IMR-90 (cell line): ENCODE data around the gene DPEP2NB. TPM values are rescaled to one million over a fixed set of nuclear protein-coding genes. Genes with fewer than 3 reads are reported as not detected.

Experiments
- ATAC-seq: fragments of 200-7000 bp; cut with Tn5 transposase; 2 replicates; pipeline ENCODE4 v1.9.1; 2020; ENCODE audit warnings: low read depth, mild to moderate bottlenecking, moderate library complexity
- BruUV-seq: library from RNA; stranded (reverse); fragments of 400-500 nt; replicated peaks from 2 replicates; lab custom pipeline; 2021; lab: Mats Ljungman, UMichigan
- CTCF ChIA-PET: fragments of 300-600 bp; formaldehyde crosslinking; extraction: SDS; loops from one replicate; lab custom pipeline; 2021; ENCODE audit warnings: antibody characterized with exemption; lab: Yijun Ruan, JAX
- POLR2A ChIA-PET: fragments of 300-600 bp; sonication (Branson Sonifier 250); formaldehyde crosslinking; loops from one replicate; lab custom pipeline; 2022; ENCODE audit warnings: antibody characterized with exemption; ENCODE audit not compliant: unreplicated experiment; lab: Charles Lee
- DNase-seq: peaks from one replicate; pipeline ENCODE4 v3.0.0; 2013
- H2AFZ ChIP-seq: replicated peaks from 2 replicates; pipeline ENCODE3; 2013; ENCODE audit warnings: low read length, mild to moderate bottlenecking; ENCODE audit not compliant: poor library complexity
- H2AK5ac ChIP-seq: 2 replicates; pipeline ENCODE4 v1.6.1; 2013; ENCODE audit warnings: low read depth, low read length, inconsistent platforms
- H2AK9ac ChIP-seq: replicated peaks from 2 replicates; pipeline ENCODE3; 2013; ENCODE audit warnings: mild to moderate bottlenecking, low read depth, low read length, moderate library complexity; ENCODE audit not compliant: poor library complexity
- H2BK120ac ChIP-seq: 2 replicates; pipeline ENCODE4 v1.6.1; 2013; ENCODE audit warnings: low read depth, low read length, inconsistent platforms
- H2BK15ac ChIP-seq: 3 replicates; pipeline ENCODE4 v1.6.1; 2013; ENCODE audit warnings: low read depth, low read length, inconsistent platforms
- H2BK20ac ChIP-seq: 2 replicates; pipeline ENCODE4 v1.6.1; 2013; ENCODE audit warnings: low read depth, mild to moderate bottlenecking, inconsistent platforms, low read length, moderate library complexity
- H2BK5ac ChIP-seq: 2 replicates; pipeline ENCODE4 v1.6.1; 2013; ENCODE audit warnings: mild to moderate bottlenecking, low read depth, low read length, inconsistent platforms; ENCODE audit not compliant: poor library complexity, severe bottlenecking
- H3K14ac ChIP-seq: replicated peaks from 2 replicates; pipeline ENCODE4 v1.6.1; 2013; ENCODE audit warnings: low read depth, low read length, inconsistent platforms
- H3K18ac ChIP-seq: 2 replicates; pipeline ENCODE4 v1.6.1; 2013; ENCODE audit warnings: low read depth, low read length, control low read depth
- H3K23ac ChIP-seq: 2 replicates; pipeline ENCODE4 v1.6.1; 2013; ENCODE audit warnings: low read depth, low read length, inconsistent platforms
- H3K27ac ChIP-seq: 2 replicates; pipeline ENCODE4 v1.5.1; 2013; ENCODE audit warnings: mild to moderate bottlenecking, control low read depth, low read length; ENCODE audit not compliant: insufficient read depth
- H3K27me3 ChIP-seq: 2 replicates; pipeline ENCODE4 v1.6.1; 2013; ENCODE audit warnings: low read length; ENCODE audit not compliant: control insufficient read depth, insufficient read depth
- H3K36me3 ChIP-seq: 2 replicates; pipeline ENCODE4 v1.6.1; 2013; ENCODE audit warnings: low read length, mixed read lengths; ENCODE audit not compliant: control insufficient read depth, insufficient read depth
- H3K4ac ChIP-seq: 2 replicates; pipeline ENCODE4 v1.6.1; 2013; ENCODE audit warnings: low read depth, low read length, inconsistent platforms
- H3K4me1 ChIP-seq: 2 replicates; pipeline ENCODE4 v1.6.1; 2013; ENCODE audit warnings: low read length, mixed read lengths; ENCODE audit not compliant: control insufficient read depth, insufficient read depth
- H3K4me2 ChIP-seq: 2 replicates; pipeline ENCODE4 v1.6.1; 2013; ENCODE audit warnings: low read depth, mild to moderate bottlenecking, control low read depth, low read length, moderate library complexity
- H3K4me3 ChIP-seq: 2 replicates; pipeline ENCODE4 v1.5.1; 2013; ENCODE audit warnings: low read depth, mild to moderate bottlenecking, control low read depth, low read length, moderate library complexity; ENCODE audit not compliant: insufficient read depth
- H3K56ac ChIP-seq: 2 replicates; pipeline ENCODE4 v1.6.1; 2013; ENCODE audit warnings: low read length, inconsistent platforms; ENCODE audit not compliant: insufficient read depth; ENCODE audit errors: extremely low read depth
- H3K79me1 ChIP-seq, 2 experiments: 2 replicates each; pipeline ENCODE4 v1.6.1; 2013; ENCODE audit warnings: low read length in 2 of 2, inconsistent platforms in 1 of 2, low read depth in 1 of 2
- H3K9ac ChIP-seq: 2 replicates; pipeline ENCODE4 v1.6.1; 2013; ENCODE audit warnings: low read depth, low read length, control low read depth
- H3K9me1 ChIP-seq: 2 replicates; pipeline ENCODE4 v1.6.1; 2013; ENCODE audit warnings: low read length, inconsistent platforms; ENCODE audit not compliant: insufficient read depth
- H3K9me3 ChIP-seq: 2 replicates; pipeline ENCODE4 v1.6.1; 2013; ENCODE audit warnings: low read length; ENCODE audit not compliant: control insufficient read depth, insufficient read depth
- H4K20me1 ChIP-seq: 2 replicates; pipeline ENCODE4 v1.6.1; 2013; ENCODE audit warnings: low read length, inconsistent platforms; ENCODE audit not compliant: insufficient read depth
- H4K5ac ChIP-seq: 2 replicates; pipeline ENCODE4 v1.6.1; 2013; ENCODE audit warnings: mild to moderate bottlenecking, low read depth, low read length, control low read depth
- H4K8ac ChIP-seq, 2 experiments: 2 replicates each; pipeline ENCODE4 v1.6.1; 2013; ENCODE audit warnings: low read depth in 2 of 2, low read length in 2 of 2, control low read depth in 1 of 2, inconsistent platforms in 1 of 2
- H4K91ac ChIP-seq: 2 replicates; pipeline ENCODE4 v1.6.1; 2013; ENCODE audit warnings: low read depth, low read length, inconsistent platforms; ENCODE audit not compliant: insufficient read depth
- CTCF ChIP-seq: conservative IDR thresholded peaks from 2 replicates; pipeline ENCODE4 v1.5.1; 2012; ENCODE audit warnings: mild to moderate bottlenecking, low read depth, low read length, improper control_type of control experiment
- ELK1 ChIP-seq: fragments of 150-350 bp; IDR thresholded peaks from 2 replicates; pipeline ENCODE4 v1.6.1; 2016; ENCODE audit warnings: low read depth, mild to moderate bottlenecking, low read length, moderate library complexity, borderline replicate concordance
- FOS ChIP-seq: fragments of 150-350 bp; IDR thresholded peaks from 2 replicates; pipeline ENCODE4 v1.6.1; 2016; ENCODE audit warnings: low read depth, low read length
- MAZ ChIP-seq: IDR thresholded peaks from 2 replicates; pipeline ENCODE4 v1.6.1; 2012; ENCODE audit warnings: low read depth, mild to moderate bottlenecking, low read length, improper control_type of control experiment, moderate library complexity, borderline replicate concordance
- POLR2A ChIP-seq: IDR thresholded peaks from 2 replicates; pipeline ENCODE4 v1.6.1; 2012; ENCODE audit warnings: mild to moderate bottlenecking, low read depth, low read length
- RAD21 ChIP-seq: IDR thresholded peaks from 2 replicates; pipeline ENCODE4 v1.6.1; 2012; ENCODE audit warnings: low read length, improper control_type of control experiment
- RFX5 ChIP-seq: IDR thresholded peaks from 2 replicates; pipeline ENCODE4 v1.8.0; 2012; ENCODE audit warnings: low read depth, mild to moderate bottlenecking, low read length, moderate library complexity
- SMC3 ChIP-seq: fragments of 150-350 bp; IDR thresholded peaks from 2 replicates; pipeline ENCODE4 v1.6.1; 2016; ENCODE audit warnings: low read depth, mild to moderate bottlenecking, antibody characterized with exemption, low read length, moderate library complexity
- WGBS, 2 experiments: methylation state at CpG; one replicate each; pipeline versions ENCODE4 v1.1.5 to v1.1.7; 2013; ENCODE audit warnings: missing lambda C conversion rate in 2 of 2; ENCODE audit not compliant: insufficient read length in 1 of 2; ENCODE audit errors: extremely low coverage in 2 of 2; 5-methylcytosine and 5-hydroxymethylcytosine counted together
- dilution Hi-C: fragments of 300-500 bp; cut with HindIII; formaldehyde crosslinking; loops from one replicate; pipeline ENCODE4 v1.14.3; 2018; ENCODE audit warnings: low sequenced_read_pairs; ENCODE audit not compliant: unreplicated experiment
- in situ Hi-C: fragments of 300-500 bp; cut with MboI; formaldehyde crosslinking; loops from 3 replicates; pipeline ENCODE4 v1.14.3; 2019; ENCODE audit warnings: low sequenced_read_pairs, inconsistent platforms, mixed read lengths
- intact Hi-C: fragments of 100-400 bp; cut with micrococcal nuclease; formaldehyde crosslinking; loops from 2 replicates; pipeline ENCODE4 v1.10.0; 2022
- polyA plus RNA-seq, 3 experiments: library from polyadenylated mRNA; depleted of rRNA; stranded (reverse); fragments of >200 nt; gene quantifications; 2 replicates each; pipeline ENCODE4 v1.2.3, GENCODE V29; 2012; ENCODE audit warnings: low replicate concordance in 1 of 3
- total RNA-seq: library from RNA; depleted of rRNA; stranded (reverse); fragments of >200 nt; gene quantifications from 2 replicates; pipeline ENCODE4 v1.2.3, GENCODE V29; 2012

Gene DPEP2NB
- total and polyA plus RNA-seq, 2 of the 4 experiments (the other 2 are of a cell fraction), result not detected

GRCh38 chr16:68055395-68055794 lies 39.7 kb upstream of the DPEP2NB start:
- Histone ChIP-seq H2AK9ac (no peak overlapping the region), H2BK5ac (no peak overlapping the region), H4K8ac (no peak overlapping the region), H3K9me1 (no peaks in the 10 kb centered on the region), H2BK15ac (no peak overlapping the region), H3K9ac (no peak overlapping the region), H3K27ac (no peak overlapping the region), H2AK5ac (no peak overlapping the region), H3K36me3 (peaks cover 19% of the 10 kb centered on the region), H3K23ac (no peak overlapping the region), H2AFZ (no peak overlapping the region), H4K5ac (no peak overlapping the region), H3K56ac (no peak overlapping the region), H4K20me1 (no peaks in the 10 kb centered on the region; the same call in 1 of the 2 replicates), H3K18ac (no peak overlapping the region), H2BK20ac (no peak overlapping the region), H3K79me1 (no peaks in the 10 kb centered on the region; a peak in 1 of 4 replicates), H3K4ac (no peak overlapping the region), H3K4me1 (no peaks in the 10 kb centered on the region), H3K4me3 (no peak overlapping the region), H4K91ac (no peak overlapping the region), H3K4me2 (no peak overlapping the region), H3K14ac (no peak overlapping the region), H2BK120ac (no peak overlapping the region), H3K27me3 (no peaks in the 10 kb centered on the region), H3K9me3 (no peaks in the 10 kb centered on the region)
- ChIA-PET POLR2A (no interaction called here), CTCF (no interaction called here)
- intact Hi-C loops (no loop called here), in situ Hi-C loops (no loop called here), dilution Hi-C loops (no loop called here)
- 100% methylated on average over 1 of the region's 3 CpGs; no CpG with 5 or more reads in 1 of the 2 experiments for WGBS, 2 experiments
- TF ChIP-seq FOS (no peak), CTCF (no peak), RAD21 (no peak), MAZ (no peak), POLR2A (no peak), ELK1 (no peak), SMC3 (no peak), RFX5 (no peak)
- no TSS peak for BruUV-seq
- ATAC-seq (no peak), DNase-seq (no peak)
